OCI-LY3 (cell line): Measurements from ENCODE around the gene LDLRAD4.

Experiments
- EZH2phosphoT487 ChIP-seq: fragments of 200-600 bp; shearing (Covaris generic); IDR thresholded peaks from 2 replicates; pipeline ENCODE4 v1.6.1; 2018; ENCODE audit warnings: antibody characterized with exemption, mixed run types, low read depth
- TF ChIP-seq, protein P1 (sequence below): fragments of 200-600, 300-600 bp; sonication (generic); IDR thresholded peaks from 2 replicates; pipeline ENCODE4 v1.5.1; 2014; ENCODE audit warnings: antibody characterized with exemption, low read length, low read depth

DNA sequence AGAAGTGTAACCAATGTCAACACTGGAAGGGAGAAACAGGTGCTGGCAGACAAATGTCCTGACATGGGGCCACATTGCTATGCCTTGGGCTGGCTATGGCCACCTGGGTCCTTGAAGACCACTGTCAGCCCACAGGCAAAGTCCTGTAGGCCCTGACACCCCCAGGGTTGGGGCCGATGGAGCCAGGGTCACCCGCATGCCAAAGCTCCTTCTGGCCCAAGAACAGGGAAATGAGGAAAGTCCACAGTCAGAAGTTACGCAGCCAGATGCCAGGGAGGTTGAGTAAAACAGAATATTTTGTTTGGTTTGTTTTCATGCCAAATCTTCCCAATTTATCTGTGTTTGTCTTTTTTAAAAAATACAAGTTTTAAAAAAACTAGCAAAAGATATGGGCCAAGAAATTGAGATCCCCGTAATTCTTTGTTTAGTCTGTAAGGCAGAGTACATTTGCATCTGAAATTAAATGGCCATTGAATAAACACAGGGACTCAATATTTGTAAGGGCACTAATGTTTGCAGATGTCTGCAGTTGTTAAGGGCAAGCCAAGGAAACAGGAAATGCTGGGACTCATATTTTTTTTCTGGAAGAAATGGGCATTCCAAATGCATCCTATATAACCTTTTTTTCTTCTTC lies 321.4 kb downstream of the LDLRAD4 start:
- TF ChIP-seq, protein P1, sequence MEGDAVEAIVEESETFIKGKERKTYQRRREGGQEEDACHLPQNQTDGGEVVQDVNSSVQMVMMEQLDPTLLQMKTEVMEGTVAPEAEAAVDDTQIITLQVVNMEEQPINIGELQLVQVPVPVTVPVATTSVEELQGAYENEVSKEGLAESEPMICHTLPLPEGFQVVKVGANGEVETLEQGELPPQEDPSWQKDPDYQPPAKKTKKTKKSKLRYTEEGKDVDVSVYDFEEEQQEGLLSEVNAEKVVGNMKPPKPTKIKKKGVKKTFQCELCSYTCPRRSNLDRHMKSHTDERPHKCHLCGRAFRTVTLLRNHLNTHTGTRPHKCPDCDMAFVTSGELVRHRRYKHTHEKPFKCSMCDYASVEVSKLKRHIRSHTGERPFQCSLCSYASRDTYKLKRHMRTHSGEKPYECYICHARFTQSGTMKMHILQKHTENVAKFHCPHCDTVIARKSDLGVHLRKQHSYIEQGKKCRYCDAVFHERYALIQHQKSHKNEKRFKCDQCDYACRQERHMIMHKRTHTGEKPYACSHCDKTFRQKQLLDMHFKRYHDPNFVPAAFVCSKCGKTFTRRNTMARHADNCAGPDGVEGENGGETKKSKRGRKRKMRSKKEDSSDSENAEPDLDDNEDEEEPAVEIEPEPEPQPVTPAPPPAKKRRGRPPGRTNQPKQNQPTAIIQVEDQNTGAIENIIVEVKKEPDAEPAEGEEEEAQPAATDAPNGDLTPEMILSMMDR = no peak
- TF ChIP-seq EZH2phosphoT487 = no peak
